ACC112 (cell line): Measurements from ENCODE around the gene EEF2.
A peak's percentile ranks its signal among the peaks of the same experiment; 100 is the strongest.
"Not testable (repeated sequence)": the region's sequence is repeated elsewhere in the genome, so short reads cannot be mapped to it uniquely, and the experiment has no call there.

Source experiments
- H2AFZ ChIP-seq: fragments of 200-600 bp; sonication (generic); one replicate; pipeline ENCODE4 v1.6.0; 2017; ENCODE audit warnings: antibody characterized with exemption, low read length; ENCODE audit not compliant: unreplicated experiment
- H3K27ac ChIP-seq: fragments of 200-600 bp; sonication (generic); 2 replicates; pipeline ENCODE4 v1.5.1; 2014; ENCODE audit warnings: low read depth, mild to moderate bottlenecking, antibody characterized with exemption, low read length, moderate library complexity
- H3K27me3 ChIP-seq: fragments of 200-600 bp; sonication (generic); 2 replicates; pipeline ENCODE4 v1.6.1; 2014; ENCODE audit warnings: mild to moderate bottlenecking, antibody characterized with exemption, low read length, moderate library complexity, mixed read lengths; ENCODE audit not compliant: insufficient read depth
- H3K36me3 ChIP-seq: fragments of 200-600 bp; sonication (generic); 2 replicates; pipeline ENCODE4 v1.6.1; 2016; ENCODE audit warnings: mild to moderate bottlenecking, antibody characterized with exemption, low read length, moderate library complexity, mixed read lengths; ENCODE audit not compliant: insufficient read depth
- H3K4me1 ChIP-seq: fragments of 200-600 bp; sonication (generic); one replicate; pipeline ENCODE4 v1.6.1; 2016; ENCODE audit warnings: low read length, mixed read lengths; ENCODE audit not compliant: insufficient read depth, unreplicated experiment, control insufficient read depth
- H3K4me3 ChIP-seq: fragments of 200-600 bp; sonication (generic); 2 replicates; pipeline ENCODE4 v1.5.1; 2014; ENCODE audit warnings: mild to moderate bottlenecking, low read depth, low read length
- H3K79me2 ChIP-seq: fragments of 200-600 bp; sonication (generic); one replicate; pipeline ENCODE4 v1.6.0; 2016; ENCODE audit warnings: low read length; ENCODE audit not compliant: control insufficient read depth, unreplicated experiment, insufficient read depth

The EEF2 gene

DNA sequence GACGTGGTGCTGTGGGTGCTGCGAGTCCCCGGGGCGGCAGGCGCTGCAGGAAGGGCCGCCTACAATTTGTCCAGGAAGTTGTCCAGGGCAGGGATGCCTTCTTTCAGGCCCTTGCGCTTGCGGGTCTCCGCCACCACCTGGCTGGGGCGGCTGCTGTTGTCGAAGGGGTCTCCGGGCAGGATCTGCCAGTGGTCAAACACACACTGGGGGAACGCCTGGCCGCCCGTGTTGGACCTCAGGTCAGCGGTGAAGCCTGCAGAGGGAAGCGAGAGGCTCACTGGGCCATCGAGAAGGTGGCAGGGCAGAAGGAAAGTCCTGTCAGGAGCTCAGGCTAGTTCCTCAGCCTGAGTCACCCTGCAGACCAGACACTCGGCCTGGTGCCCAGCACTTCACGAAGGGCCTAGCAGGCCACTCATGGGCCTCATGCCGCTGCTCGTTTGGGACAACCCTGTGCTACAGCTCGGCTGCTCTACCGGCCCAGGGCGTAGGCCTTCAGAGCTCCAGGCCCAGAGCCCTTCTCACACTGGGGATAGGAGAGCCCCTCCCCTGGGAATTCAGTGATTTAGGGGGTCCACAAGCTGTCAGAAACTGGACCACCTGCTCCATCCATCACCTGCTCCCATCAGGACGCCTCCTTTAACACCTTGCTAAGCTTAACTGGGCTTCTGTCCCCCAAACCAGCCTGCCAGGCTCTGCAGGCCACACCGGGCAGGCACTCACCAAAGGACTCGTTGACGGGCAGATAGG is 8.6 kb downstream of the EEF2 start:
- no peak overlapping the region for H3K27ac ChIP-seq
- peaks cover 43% of the 10 kb centered on the region for H3K79me2 ChIP-seq
- H3K27me3 ChIP-seq: no peaks in the 10 kb centered on the region
- peaks cover 31% of the 10 kb centered on the region; the same call in 1 of the 2 replicates for H3K36me3 ChIP-seq
- peaks cover 7% of the 10 kb centered on the region for H3K4me1 ChIP-seq
- H3K4me3 ChIP-seq: no peak overlapping the region
- no peak overlapping the region for H2AFZ ChIP-seq

DNA sequence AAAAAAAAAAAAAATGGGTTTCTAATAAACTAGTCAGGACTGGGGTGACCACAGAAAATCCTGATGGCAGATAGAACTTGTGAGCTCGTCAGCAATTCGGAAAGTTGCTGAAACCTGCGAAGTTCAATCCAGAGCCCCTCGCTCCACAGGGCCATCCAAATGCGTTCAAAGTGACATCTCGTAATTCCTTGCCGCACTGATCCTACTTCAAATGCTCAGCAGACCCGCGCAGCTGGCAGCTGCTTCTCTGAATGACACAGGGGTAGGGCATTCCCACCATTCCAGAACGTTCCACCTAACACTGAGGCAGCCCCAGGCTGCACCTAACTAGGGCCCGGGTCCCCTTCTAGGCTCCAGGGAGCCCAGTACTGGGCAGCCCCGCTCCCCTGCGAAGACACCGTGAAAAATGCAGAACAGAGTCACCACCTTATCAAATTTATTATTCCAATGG is 9.6 kb downstream of the EEF2 start:
- H3K4me1 ChIP-seq: peaks cover 3% of the 10 kb centered on the region
- H3K27me3 ChIP-seq: no peaks in the 10 kb centered on the region
- peaks cover 35% of the 10 kb centered on the region for H3K79me2 ChIP-seq
- no peak overlapping the region for H3K4me3 ChIP-seq
- no peak overlapping the region for H3K27ac ChIP-seq
- H3K36me3 ChIP-seq: peaks cover 21% of the 10 kb centered on the region; the same call in 1 of the 2 replicates
- no peak overlapping the region for H2AFZ ChIP-seq

DNA sequence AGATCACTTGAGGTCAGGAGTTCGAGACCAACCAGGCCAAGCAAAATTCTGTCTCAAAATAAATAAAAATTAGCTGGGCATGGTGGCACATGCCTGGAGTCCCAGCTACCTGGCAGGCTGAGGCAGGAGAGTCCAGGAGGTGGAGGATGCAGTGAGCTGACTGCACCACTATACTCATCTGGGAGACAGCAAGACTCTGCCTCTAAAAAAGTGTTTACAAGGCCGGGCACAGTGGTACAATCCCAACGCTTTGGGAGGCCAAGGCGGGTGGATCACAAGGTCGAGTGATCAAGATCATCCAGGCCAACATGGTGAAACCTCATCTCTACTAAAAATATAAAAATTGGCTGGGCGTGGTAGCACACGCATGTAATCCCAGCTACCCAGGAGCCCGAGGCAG is 10.1 kb downstream of the EEF2 start:
- Histone ChIP-seq H3K27ac (no peak overlapping the region), H3K79me2 (peaks cover 35% of the 10 kb centered on the region), H2AFZ (no peak overlapping the region), H3K4me1 (peaks cover 3% of the 10 kb centered on the region), H3K4me3 (no peak overlapping the region), H3K36me3 (peaks cover 17% of the 10 kb centered on the region; the same call in 1 of the 2 replicates), H3K27me3 (no peaks in the 10 kb centered on the region)

DNA sequence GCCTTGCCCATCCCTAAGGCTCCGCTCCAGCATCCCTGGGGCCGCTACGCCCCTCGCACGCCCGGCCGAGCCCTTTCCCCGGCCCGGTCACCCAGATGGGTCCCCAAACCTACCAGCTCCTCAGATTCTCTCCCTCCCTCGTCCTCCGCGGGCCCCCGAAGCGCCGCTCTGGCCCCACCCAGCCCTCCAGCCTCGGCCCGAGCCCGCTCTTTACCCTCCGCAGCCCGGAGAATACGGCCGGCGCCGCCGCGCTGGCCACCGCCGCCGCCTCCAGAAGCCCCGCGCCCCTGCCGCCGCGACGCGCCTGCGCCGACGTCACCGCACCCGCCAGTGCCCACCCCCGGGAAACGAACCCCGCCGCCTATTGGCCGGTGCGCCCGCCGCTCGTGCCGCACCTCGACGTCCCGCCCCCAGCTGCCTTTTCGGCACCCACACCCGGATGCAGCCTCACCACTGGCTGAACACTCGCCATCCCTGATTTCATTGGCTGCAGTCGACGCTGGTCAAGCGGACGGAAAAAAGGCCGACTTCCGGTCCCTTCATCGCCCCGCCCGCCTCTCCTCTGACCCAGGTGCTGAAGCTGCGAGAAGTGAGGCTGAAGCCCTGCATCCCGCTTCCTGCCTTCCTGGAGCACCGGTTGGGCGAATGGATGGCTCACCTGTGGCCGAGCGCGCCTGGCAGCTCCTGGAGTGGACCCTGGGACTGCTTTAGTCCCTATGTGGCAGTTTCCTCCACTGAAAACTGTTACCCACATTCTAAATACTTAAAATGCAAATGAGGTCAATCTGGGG is 14.3 kb downstream of the EEF2 start, which contains the start of gene DAPK3:
TSS of gene DAPK3 (minus strand) at position 292 of the 791 bp plus-strand sequence. CDS start 1,364 bp downstream, outside the sequence.
- Histone ChIP-seq H3K27me3 (no peaks in the 10 kb centered on the region), H3K4me1 (peaks cover 15% of the 10 kb centered on the region), H3K27ac (peak within 1 kb of the TSS; percentile 94), H3K79me2 (peaks cover 38% of the 10 kb centered on the region), H3K36me3 (no peaks in the 10 kb centered on the region), H2AFZ (no peak within 1 kb of the TSS), H3K4me3 (peak within 1 kb of the TSS; percentile 92)

DNA sequence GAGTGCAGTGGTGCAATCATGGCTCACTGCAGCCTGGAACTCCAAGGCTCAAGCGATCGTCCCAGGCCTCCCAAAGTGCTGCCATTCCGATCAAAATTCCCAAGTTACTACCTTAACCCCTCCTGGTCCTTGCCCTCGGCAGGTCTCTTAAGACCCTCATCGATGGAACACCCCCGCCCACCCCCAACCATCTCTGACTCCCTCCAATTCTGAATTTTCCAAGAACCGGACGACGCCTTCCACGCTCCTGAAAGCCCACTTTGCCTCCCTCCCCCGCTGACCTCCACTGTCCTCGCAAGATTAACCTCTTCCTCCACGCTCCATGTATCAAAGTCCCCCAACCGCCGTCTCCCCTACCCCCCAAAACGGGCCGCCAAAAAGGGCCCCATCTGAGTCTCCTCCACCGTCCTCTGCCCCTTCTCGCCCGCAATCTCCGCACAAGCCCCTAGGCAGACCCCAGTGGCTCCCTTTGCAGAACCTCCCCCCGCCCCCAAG is 14.9 kb downstream of the EEF2 start:
- Histone ChIP-seq H3K4me1 (peaks cover 15% of the 10 kb centered on the region), H3K79me2 (peaks cover 43% of the 10 kb centered on the region), H3K27me3 (no peaks in the 10 kb centered on the region), H3K4me3 (peak overlapping the region; percentile 92), H3K36me3 (no peaks in the 10 kb centered on the region), H3K27ac (peak overlapping the region; percentile 94), H2AFZ (no peak overlapping the region)

DNA sequence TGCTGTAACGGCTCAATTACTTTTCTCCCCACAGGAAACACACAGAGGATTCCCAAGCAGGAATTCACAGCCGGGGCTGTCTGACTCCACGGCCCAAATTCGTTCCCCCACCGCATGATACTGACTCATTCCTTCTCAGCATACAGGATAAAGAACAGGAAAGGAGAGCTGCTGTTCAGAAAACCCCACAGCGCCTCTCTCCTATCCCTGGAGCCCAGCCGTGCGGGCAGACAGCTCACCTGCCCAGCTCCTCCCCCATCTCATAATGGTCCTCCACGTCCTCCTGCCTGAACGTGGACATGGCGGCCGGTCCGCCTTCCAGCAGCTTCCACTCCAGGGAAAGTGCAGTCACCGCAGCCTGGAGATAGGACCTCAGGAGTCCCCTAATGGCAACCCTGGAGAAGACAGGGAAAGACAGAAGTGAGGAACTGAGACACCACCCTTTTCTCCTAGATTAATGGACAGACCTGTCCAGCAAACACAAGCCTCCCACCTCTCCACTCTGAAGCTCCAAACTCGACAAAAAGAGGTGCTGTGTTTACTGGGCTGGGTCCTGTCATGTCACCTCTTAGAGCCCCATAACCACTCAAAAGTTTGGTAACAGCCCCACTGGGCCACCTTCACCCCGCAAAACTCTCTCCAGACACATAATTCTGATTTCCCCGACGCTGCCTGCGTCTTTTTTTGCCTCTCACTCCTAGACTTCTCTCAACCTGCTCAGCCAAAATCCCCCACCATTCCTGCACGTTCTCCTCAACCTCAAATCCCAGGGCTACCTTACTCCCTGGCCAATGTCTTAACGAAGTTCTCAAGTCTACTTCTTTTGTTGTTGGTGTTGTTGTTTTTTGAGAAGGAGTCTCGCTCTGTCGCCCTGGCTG is 15.6 kb downstream of the EEF2 start:
- no peak overlapping the region for H2AFZ ChIP-seq
- H3K4me1 ChIP-seq: peaks cover 15% of the 10 kb centered on the region
- H3K4me3 ChIP-seq: peak overlapping the region; percentile 92
- H3K27me3 ChIP-seq: no peaks in the 10 kb centered on the region
- H3K79me2 ChIP-seq: peaks cover 43% of the 10 kb centered on the region
- peak overlapping the region; percentile 94 for H3K27ac ChIP-seq
- H3K36me3 ChIP-seq: no peaks in the 10 kb centered on the region

DNA sequence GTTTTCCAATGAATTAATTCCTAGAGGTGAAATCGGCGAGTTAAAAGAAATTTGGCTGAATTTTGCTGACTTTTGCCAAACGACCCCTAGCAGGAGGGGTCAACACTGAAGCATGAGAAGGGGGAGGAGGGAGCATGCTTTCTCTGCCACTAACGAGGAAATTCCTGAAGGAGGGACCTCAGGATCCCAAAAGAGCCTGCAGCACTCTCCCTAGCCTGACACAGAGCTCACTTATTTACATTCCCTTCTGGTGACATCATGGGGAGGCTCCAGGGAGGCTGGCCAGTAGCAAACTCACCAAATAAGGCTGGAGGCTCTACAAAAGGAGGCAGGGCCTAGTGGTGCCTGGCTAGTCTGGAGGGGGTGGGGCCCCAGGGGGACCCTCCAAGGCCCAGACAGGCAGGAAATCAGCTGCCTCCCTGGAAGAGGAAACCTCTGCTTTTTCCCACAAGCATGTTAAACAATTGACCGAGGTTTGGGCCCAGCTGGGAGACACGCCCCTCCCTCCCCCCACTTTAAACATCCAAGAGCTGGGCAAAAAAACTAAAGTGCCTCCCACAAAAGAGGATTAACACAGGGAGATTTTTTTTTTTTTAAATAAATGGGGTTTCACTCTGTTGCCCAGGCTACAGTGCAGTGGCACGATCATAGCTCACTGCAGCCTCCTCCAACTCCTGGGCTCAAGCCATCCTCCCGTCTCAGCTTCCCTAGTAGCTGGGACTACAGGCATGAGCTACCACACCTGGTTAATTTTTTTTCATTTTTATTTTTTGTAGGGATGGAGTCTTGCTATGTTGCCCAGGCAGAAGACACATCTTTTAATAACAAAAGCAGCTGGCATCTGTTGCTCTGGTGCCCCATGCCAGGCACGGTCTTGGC is 16.5 kb downstream of the EEF2 start:
- Histone ChIP-seq H3K79me2 (peaks cover 43% of the 10 kb centered on the region), H3K36me3 (no peaks in the 10 kb centered on the region), H2AFZ (no peak overlapping the region), H3K27me3 (no peaks in the 10 kb centered on the region), H3K4me3 (peak overlapping the region; percentile 92), H3K27ac (peak overlapping the region; percentile 94), H3K4me1 (peaks cover 15% of the 10 kb centered on the region)

DNA sequence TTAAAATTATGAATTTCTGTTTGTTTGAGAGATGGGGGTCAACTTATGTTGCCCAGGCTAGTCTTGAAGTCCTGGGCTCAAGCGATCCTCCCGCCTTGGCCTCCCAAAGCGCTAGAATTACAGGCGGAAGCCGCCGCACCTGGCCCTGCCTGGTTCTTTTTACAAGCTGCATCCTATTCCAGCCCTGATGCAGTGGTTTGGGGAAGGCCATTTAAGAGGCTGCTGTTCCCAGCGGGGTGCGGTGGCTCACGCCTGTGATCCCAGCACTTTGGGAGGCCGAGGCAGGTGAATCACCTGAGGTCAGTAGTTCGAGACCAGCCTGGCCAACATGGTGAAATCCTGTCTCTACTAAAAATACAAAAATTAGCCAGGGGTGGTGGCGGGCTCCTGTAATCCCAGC is 17.3 kb downstream of the EEF2 start:
- H2AFZ ChIP-seq, H3K27me3 ChIP-seq, H3K4me3 ChIP-seq, H3K36me3 ChIP-seq: not testable (repeated sequence)
- Histone ChIP-seq H3K79me2 (peaks cover 43% of the 10 kb centered on the region), H3K4me1 (peaks cover 15% of the 10 kb centered on the region), H3K27ac (peak overlapping the region; percentile 94)

DNA sequence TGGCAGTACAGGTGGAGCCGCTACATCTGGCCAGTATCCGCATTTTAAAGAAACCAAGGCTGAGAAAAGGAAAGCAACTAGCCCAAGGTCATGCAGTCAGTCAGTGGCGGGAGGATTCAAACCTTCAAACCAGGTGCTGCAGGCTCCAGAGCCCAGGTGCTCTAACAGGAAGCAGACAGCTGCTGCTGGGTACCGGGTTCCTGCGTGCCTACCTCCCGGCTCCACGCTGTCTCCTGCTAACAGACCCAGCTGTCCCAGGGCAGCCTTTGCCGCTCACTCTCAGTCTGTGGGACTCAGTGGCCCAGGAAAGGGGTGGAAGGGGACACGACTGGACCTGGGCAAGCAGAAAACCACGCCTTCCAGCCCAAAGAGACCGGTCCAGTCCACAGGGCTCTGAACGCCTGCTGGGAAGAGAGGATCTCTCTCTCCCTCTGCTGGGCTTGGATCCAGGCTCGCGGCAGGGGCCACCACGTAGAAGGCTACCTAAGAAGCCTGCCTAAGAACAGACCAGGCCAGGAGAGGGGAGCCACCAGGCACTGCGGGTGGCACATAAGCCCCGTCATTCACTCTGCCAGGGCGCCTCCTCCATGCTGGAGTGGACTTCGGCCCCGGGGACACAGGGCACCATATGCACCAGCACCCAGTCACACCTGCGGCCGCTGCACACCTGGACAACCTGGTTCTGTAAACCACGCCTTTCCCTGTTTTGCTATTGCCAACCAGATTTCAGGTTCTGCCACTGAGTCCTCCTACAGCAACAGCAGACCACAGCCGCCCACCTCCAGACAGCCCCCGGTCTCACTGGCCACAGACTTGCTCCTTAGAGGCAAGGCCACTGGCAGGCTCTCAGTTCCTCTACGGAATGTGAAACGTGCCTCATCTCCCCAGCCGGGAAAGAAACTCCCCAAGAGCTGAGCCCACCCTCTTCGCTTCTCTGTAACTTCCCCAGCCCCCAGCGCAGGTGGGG is 18.9 kb downstream of the EEF2 start:
- H3K27me3 ChIP-seq: no peaks in the 10 kb centered on the region
- H3K4me1 ChIP-seq: peaks cover 15% of the 10 kb centered on the region
- H3K79me2 ChIP-seq: peaks cover 46% of the 10 kb centered on the region
- no peak overlapping the region for H3K4me3 ChIP-seq
- no peaks in the 10 kb centered on the region; the same call in 1 of the 2 replicates for H3K36me3 ChIP-seq
- no peak overlapping the region for H3K27ac ChIP-seq
- no peak overlapping the region for H2AFZ ChIP-seq
